Skin of body (tissue), 2 donors: ENCODE data around the gene UMAD1. TPM values are rescaled to one million over a fixed set of nuclear protein-coding genes. Genes with fewer than 3 reads are reported as not detected.

Source experiments
- DNase-seq: peaks from one replicate; lab custom pipeline; 2025; lab: John Stamatoyannopoulos, UW
- total RNA-seq: library from RNA; depleted of rRNA; stranded (reverse); fragments of >200 nt; gene quantifications from one replicate; pipeline ENCODE4 v1.2.3, GENCODE V29; 2014

The UMAD1 gene
- total RNA-seq, 1 donor from 2014 or later = 8.5 TPM

GRCh38 chr7:7829667-7830066 is 189.1 kb downstream of the UMAD1 start:
- no peak for DNase-seq

- no peak for DNase-seq
These were observed 189.7 kb downstream of the UMAD1 start for GRCh38 chr7:7830122-7830878.

- no peak for DNase-seq
These were observed 192.0 kb downstream of the UMAD1 start for GRCh38 chr7:7832518-7832917.

- DNase-seq = no peak
These were observed 194.2 kb downstream of the UMAD1 start for GRCh38 chr7:7834761-7835160.

GRCh38 chr7:7841027-7841426 is 200.5 kb downstream of the UMAD1 start:
- DNase-seq = no peak

GRCh38 chr7:7843240-7843639 is 202.7 kb downstream of the UMAD1 start:
- DNase-seq = no peak

- DNase-seq = no peak
These were observed 203.4 kb downstream of the UMAD1 start for GRCh38 chr7:7843972-7844371.

GRCh38 chr7:7848246-7848645 is 207.7 kb downstream of the UMAD1 start:
- no peak for DNase-seq

- no peak for DNase-seq
These were observed 208.3 kb downstream of the UMAD1 start for GRCh38 chr7:7848892-7849291.

- DNase-seq = no peak
These were observed 209.6 kb downstream of the UMAD1 start for GRCh38 chr7:7850150-7850549.

GRCh38 chr7:7851381-7851780 is 210.8 kb downstream of the UMAD1 start:
- DNase-seq = no peak

GRCh38 chr7:7851991-7852390 is 211.4 kb downstream of the UMAD1 start:
- DNase-seq = no peak

GRCh38 chr7:7857143-7857583 is 216.6 kb downstream of the UMAD1 start:
- no peak for DNase-seq

- no peak for DNase-seq
These were observed 218.0 kb downstream of the UMAD1 start for GRCh38 chr7:7858559-7858958.

GRCh38 chr7:7859411-7859810 is 218.9 kb downstream of the UMAD1 start:
- no peak for DNase-seq

GRCh38 chr7:7861211-7861633 is 220.7 kb downstream of the UMAD1 start:
- no peak for DNase-seq

- no peak for DNase-seq
These were observed 221.8 kb downstream of the UMAD1 start for GRCh38 chr7:7862393-7862792.

- no peak for DNase-seq
These were observed 227.5 kb downstream of the UMAD1 start for GRCh38 chr7:7867846-7868571.

- no peak for DNase-seq
These were observed 228.0 kb downstream of the UMAD1 start for GRCh38 chr7:7868572-7868899.

GRCh38 chr7:7869036-7869435 is 228.5 kb downstream of the UMAD1 start:
- DNase-seq = no peak

GRCh38 chr7:7869651-7870050 is 229.1 kb downstream of the UMAD1 start:
- no peak for DNase-seq

- DNase-seq = no peak
These were observed 230.0 kb downstream of the UMAD1 start for GRCh38 chr7:7870555-7870954.

- no peak for DNase-seq
These were observed 235.9 kb downstream of the UMAD1 start for GRCh38 chr7:7876419-7876818.
